K562 (cell line): Measurements from ENCODE around the gene ZNF490. TPM values are rescaled to one million over a fixed set of nuclear protein-coding genes. Genes with fewer than 3 reads are reported as not detected.

Experiments used
- ADNP ChIP-seq: fragments of 200-800 bp; sonication (Bioruptor generic); IDR thresholded peaks from 2 replicates; pipeline ENCODE4 v1.6.1; 2016; ENCODE audit warnings: missing genetic modification characterization, missing compliant biosample characterization
- CHCHD3 ChIP-seq: fragments of 250-450 bp; sonication (Bioruptor Pico); IDR thresholded peaks from 2 replicates; pipeline ENCODE4 v2.1.2; 2022; ENCODE audit warnings: mild to moderate bottlenecking
- DNMT1 ChIP-seq: fragments of 450-650 bp; IDR thresholded peaks from 2 replicates; pipeline ENCODE4 v1.6.1; 2016; ENCODE audit warnings: antibody characterized with exemption, mild to moderate bottlenecking
- FOXJ3 ChIP-seq: sonication (generic); formaldehyde crosslinking; IDR thresholded peaks from 2 replicates; pipeline ENCODE4 v1.4.0; 2020; ENCODE audit warnings: mild to moderate bottlenecking, missing genetic modification reagents
- ILK ChIP-seq: fragments of 450-650 bp; IDR thresholded peaks from 2 replicates; pipeline ENCODE4 v1.6.1; 2016; ENCODE audit warnings: missing genetic modification characterization, low read depth, mild to moderate bottlenecking, missing compliant biosample characterization, moderate library complexity, borderline replicate concordance
- KAT2B ChIP-seq: IDR thresholded peaks from one replicate; pipeline ENCODE4 v1.6.1; 2012; ENCODE audit warnings: low read depth, mild to moderate bottlenecking, control low read depth, inconsistent platforms, low read length, moderate library complexity
- L3MBTL2 ChIP-seq: fragments of 450-650 bp; IDR thresholded peaks from 2 replicates; pipeline ENCODE4 v1.6.1; 2016; ENCODE audit warnings: mild to moderate bottlenecking, moderate library complexity
- MIER1 ChIP-seq: fragments of 450-650 bp; IDR thresholded peaks from 2 replicates; pipeline ENCODE4 v1.6.1; 2016; ENCODE audit warnings: antibody characterized with exemption, mild to moderate bottlenecking, low read depth
- NR2C2 ChIP-seq, 2 experiments: fragments of 200-800 bp in 1 of 2; sonication (Bioruptor generic) in 1 of 2; sonication (generic) in 1 of 2; formaldehyde crosslinking in 1 of 2; IDR thresholded peaks; 2 replicates each; pipeline versions ENCODE4 v1.6.1 to v1.8.0; 2016 to 2022; ENCODE audit warnings: mild to moderate bottlenecking in 1 of 2, missing compliant biosample characterization in 1 of 2, missing genetic modification characterization in 1 of 2, missing genetic modification reagents in 1 of 2
- POLR2G ChIP-seq: fragments of 200-400 bp; formaldehyde crosslinking; IDR thresholded peaks from 2 replicates; pipeline ENCODE4 v1.6.1; 2017; ENCODE audit warnings: low read depth, mild to moderate bottlenecking, antibody characterized with exemption, low read length, moderate library complexity
- RNF2 ChIP-seq: sonication (generic); IDR thresholded peaks from 2 replicates; pipeline ENCODE4 v1.6.1; 2016
- SOX6 ChIP-seq: fragments of 450-650 bp; IDR thresholded peaks from 2 replicates; pipeline ENCODE4 v1.6.1; 2014; ENCODE audit warnings: mild to moderate bottlenecking
- ZC3H4 ChIP-seq: sonication (generic); formaldehyde crosslinking; IDR thresholded peaks from 2 replicates; pipeline ENCODE4 v1.9.0; 2021; ENCODE audit warnings: missing genetic modification reagents, borderline replicate concordance
- ZFP91 ChIP-seq: sonication (generic); formaldehyde crosslinking; IDR thresholded peaks from 2 replicates; pipeline ENCODE4 v1.8.0; 2022; ENCODE audit warnings: mild to moderate bottlenecking, missing genetic modification reagents
- ZNF280A ChIP-seq: fragments of 450-650 bp; IDR thresholded peaks from 2 replicates; pipeline ENCODE4 v1.6.1; 2018; ENCODE audit warnings: mild to moderate bottlenecking, low read depth; ENCODE audit not compliant: partially characterized antibody
- ZNF407 ChIP-seq: fragments of 450-650 bp; IDR thresholded peaks from 2 replicates; pipeline ENCODE4 v1.6.1; 2016; ENCODE audit warnings: low read depth
- ZZZ3 ChIP-seq: fragments of 450-650 bp; IDR thresholded peaks from 2 replicates; pipeline ENCODE4 v1.6.1; 2016; ENCODE audit warnings: antibody characterized with exemption, mild to moderate bottlenecking, moderate library complexity
- polyA plus RNA-seq, 8 experiments: library from polyadenylated mRNA; depleted of rRNA in 4 of 8; stranded (reverse) in 5 of 8; unstranded in 3 of 8; fragments of >200 nt; fragmentation: Nextera tagmentation in 2 of 8; fragmentation: Illumina TruSeq in 1 of 8; extraction: Ambion mirVana in 2 of 8; extraction: Trizol in 1 of 8; gene quantifications; 2 replicates each; pipeline versions ENCODE4 v1.2.1 to v1.2.3, GENCODE V29; 2011 to 2014; ENCODE audit warnings: inconsistent platforms in 1 of 8, missing spikeins in 1 of 8
- total RNA-seq, 7 experiments: library from RNA; depleted of rRNA in 6 of 7; stranded (reverse); fragments of >200 nt in 6 of 7; fragmentation: Illumina TruSeq in 2 of 7; extraction: Trizol in 2 of 7; gene quantifications; 2 replicates each; pipeline versions ENCODE4 v1.2.1 to v1.2.3, GENCODE V29; 2011 to 2021; ENCODE audit warnings: low replicate concordance in 1 of 7

The ZNF490 gene
- total and polyA plus RNA-seq, 9 of the 15 experiments (the other 6 are each of a cell fraction or from before 2014, with no cell fraction given), result 0.90 to 8.3 (median 4.4) TPM

- TF ChIP-seq POLR2G (peak; percentile 90), MIER1 (no peak), SOX6 (peak; percentile 53), L3MBTL2 (peak; percentile 56), ZZZ3 (no peak), ZFP91 (CRISPR knock-in tag) (no peak), ILK (tag) (no peak), FOXJ3 (CRISPR knock-in tag) (no peak), ZNF407 (no peak), KAT2B (no peak), ZNF280A (no peak), ADNP (tag) (no peak), CHCHD3 (CRISPR knock-in tag) (no peak), DNMT1 (no peak), RNF2 (no peak), ZC3H4 (CRISPR knock-in tag) (no peak), NR2C2 (CRISPR knock-in tag; IDR thresholded peaks at IDR 0.05) (0 out of 2 replicates have a peak, but pooled peaks have one; percentile 11), NR2C2 (tag; IDR thresholded peaks at IDR 0.05) (peak; percentile 81; the same call in 1 of the 2 replicates)
Measured at GRCh38 chr19:12610540-12611360, at the start of gene ZNF490, which contains the start of gene ZNF791 (continued).
